ENCODE data around the gene OR1N2. TPM values are rescaled to one million over a fixed set of nuclear protein-coding genes. Genes with fewer than 3 reads are reported as not detected.

The OR1N2 gene
- polyA plus RNA-seq, 5 donors: not detected

Other genes starting within 250 kb of the OR1N2 start
- 1 to 10 TPM; 3.7 to 5.6 (median 4.0) TPM for gene PTGS1, start 182.1 kb upstream of the OR1N2 start, polyA plus RNA-seq (ENCODE audit: insufficient read depth in 1 of 5, insufficient read length in 5 of 5, low replicate concordance in 1 of 5)
- not detected for gene OR1J1, start 75.2 kb upstream of the OR1N2 start, polyA plus RNA-seq (ENCODE audit: insufficient read depth in 1 of 5, insufficient read length in 5 of 5, low replicate concordance in 1 of 5)
- not detected for gene OR1J2, start 42.3 kb upstream of the OR1N2 start, polyA plus RNA-seq (ENCODE audit: insufficient read depth in 1 of 5, insufficient read length in 5 of 5, low replicate concordance in 1 of 5)
- gene OR1J4, start 34.0 kb upstream of the OR1N2 start, polyA plus RNA-seq (ENCODE audit: insufficient read depth in 1 of 5, insufficient read length in 5 of 5, low replicate concordance in 1 of 5): not detected
- gene OR1N1, start 25.8 kb upstream of the OR1N2 start, polyA plus RNA-seq (ENCODE audit: insufficient read depth in 1 of 5, insufficient read length in 5 of 5, low replicate concordance in 1 of 5): not detected
- under 1 TPM; 0.12 to 0.39 (median 0.28) TPM for gene OR1L8, start 30.3 kb downstream of the OR1N2 start, polyA plus RNA-seq (ENCODE audit: insufficient read depth in 1 of 5, insufficient read length in 5 of 5, low replicate concordance in 1 of 5)
- not detected for gene OR1Q1, start 61.6 kb downstream of the OR1N2 start, polyA plus RNA-seq (ENCODE audit: insufficient read depth in 1 of 5, insufficient read length in 5 of 5, low replicate concordance in 1 of 5)
- gene OR1B1, start 104.5 kb downstream of the OR1N2 start, polyA plus RNA-seq (ENCODE audit: insufficient read depth in 1 of 5, insufficient read length in 5 of 5, low replicate concordance in 1 of 5): not detected
- gene OR1L1, start 108.6 kb downstream of the OR1N2 start, polyA plus RNA-seq (ENCODE audit: insufficient read depth in 1 of 5, insufficient read length in 5 of 5, low replicate concordance in 1 of 5): not detected
- gene OR1L3, start 122.0 kb downstream of the OR1N2 start, polyA plus RNA-seq (ENCODE audit: insufficient read depth in 1 of 5, insufficient read length in 5 of 5, low replicate concordance in 1 of 5): not detected
- gene OR1L4, start 170.9 kb downstream of the OR1N2 start, polyA plus RNA-seq (ENCODE audit: insufficient read depth in 1 of 5, insufficient read length in 5 of 5, low replicate concordance in 1 of 5): not detected
- gene OR1L6, start 189.2 kb downstream of the OR1N2 start, polyA plus RNA-seq (ENCODE audit: insufficient read depth in 1 of 5, insufficient read length in 5 of 5, low replicate concordance in 1 of 5): not detected
- gene OR5C1, start 235.8 kb downstream of the OR1N2 start, polyA plus RNA-seq (ENCODE audit: insufficient read depth in 1 of 5, insufficient read length in 5 of 5, low replicate concordance in 1 of 5): not detected
- not detected for gene OR1K1, start 247.0 kb downstream of the OR1N2 start, polyA plus RNA-seq (ENCODE audit: insufficient read depth in 1 of 5, insufficient read length in 5 of 5, low replicate concordance in 1 of 5)